Measurements from ENCODE around the gene TSSC4.

Gene TSSC4

DNA sequence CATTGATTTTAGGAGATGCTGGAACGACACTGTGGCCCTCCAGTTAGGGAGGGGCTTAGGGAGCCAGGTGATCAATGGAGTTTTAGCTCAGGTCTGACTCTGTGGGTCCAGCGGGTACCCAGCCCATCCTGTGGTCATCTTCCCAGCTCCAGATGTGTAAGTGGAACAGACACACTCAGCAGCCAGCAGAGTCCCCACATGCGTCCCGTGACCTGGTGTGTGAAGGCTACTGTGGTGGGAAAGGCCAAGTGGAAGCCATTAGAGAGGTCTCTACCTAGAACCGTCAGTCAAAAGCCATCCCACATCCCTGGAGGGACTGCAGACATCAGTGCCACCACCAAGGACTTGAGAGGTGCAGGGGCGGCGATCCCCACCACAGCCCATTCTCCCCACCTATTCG is 43.3 kb upstream of the TSSC4 start:
- TF ChIP-seq FOXP2 (optimal IDR thresholded peaks at IDR 0.05; ENCODE audit: borderline replicate concordance, extremely low read depth, extremely low read length, insufficient read depth): no peak
- no peak for TF ChIP-seq POLR2AphosphoS5 (IDR thresholded peaks at IDR 0.05; ENCODE audit: low read depth, low read length)
- no peak for TF ChIP-seq TAF1 (IDR thresholded peaks at IDR 0.05; ENCODE audit: borderline replicate concordance, insufficient read depth, low read length)
- TF ChIP-seq SIN3A (IDR thresholded peaks at IDR 0.05; ENCODE audit: borderline replicate concordance, insufficient read depth, low read length): no peak
- TF ChIP-seq, protein P1, sequence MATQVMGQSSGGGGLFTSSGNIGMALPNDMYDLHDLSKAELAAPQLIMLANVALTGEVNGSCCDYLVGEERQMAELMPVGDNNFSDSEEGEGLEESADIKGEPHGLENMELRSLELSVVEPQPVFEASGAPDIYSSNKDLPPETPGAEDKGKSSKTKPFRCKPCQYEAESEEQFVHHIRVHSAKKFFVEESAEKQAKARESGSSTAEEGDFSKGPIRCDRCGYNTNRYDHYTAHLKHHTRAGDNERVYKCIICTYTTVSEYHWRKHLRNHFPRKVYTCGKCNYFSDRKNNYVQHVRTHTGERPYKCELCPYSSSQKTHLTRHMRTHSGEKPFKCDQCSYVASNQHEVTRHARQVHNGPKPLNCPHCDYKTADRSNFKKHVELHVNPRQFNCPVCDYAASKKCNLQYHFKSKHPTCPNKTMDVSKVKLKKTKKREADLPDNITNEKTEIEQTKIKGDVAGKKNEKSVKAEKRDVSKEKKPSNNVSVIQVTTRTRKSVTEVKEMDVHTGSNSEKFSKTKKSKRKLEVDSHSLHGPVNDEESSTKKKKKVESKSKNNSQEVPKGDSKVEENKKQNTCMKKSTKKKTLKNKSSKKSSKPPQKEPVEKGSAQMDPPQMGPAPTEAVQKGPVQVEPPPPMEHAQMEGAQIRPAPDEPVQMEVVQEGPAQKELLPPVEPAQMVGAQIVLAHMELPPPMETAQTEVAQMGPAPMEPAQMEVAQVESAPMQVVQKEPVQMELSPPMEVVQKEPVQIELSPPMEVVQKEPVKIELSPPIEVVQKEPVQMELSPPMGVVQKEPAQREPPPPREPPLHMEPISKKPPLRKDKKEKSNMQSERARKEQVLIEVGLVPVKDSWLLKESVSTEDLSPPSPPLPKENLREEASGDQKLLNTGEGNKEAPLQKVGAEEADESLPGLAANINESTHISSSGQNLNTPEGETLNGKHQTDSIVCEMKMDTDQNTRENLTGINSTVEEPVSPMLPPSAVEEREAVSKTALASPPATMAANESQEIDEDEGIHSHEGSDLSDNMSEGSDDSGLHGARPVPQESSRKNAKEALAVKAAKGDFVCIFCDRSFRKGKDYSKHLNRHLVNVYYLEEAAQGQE (IDR thresholded peaks at IDR 0.05; ENCODE audit: insufficient read depth in 1 of 2, low read depth in 2 of 2, low read length in 2 of 2): no peak

DNA sequence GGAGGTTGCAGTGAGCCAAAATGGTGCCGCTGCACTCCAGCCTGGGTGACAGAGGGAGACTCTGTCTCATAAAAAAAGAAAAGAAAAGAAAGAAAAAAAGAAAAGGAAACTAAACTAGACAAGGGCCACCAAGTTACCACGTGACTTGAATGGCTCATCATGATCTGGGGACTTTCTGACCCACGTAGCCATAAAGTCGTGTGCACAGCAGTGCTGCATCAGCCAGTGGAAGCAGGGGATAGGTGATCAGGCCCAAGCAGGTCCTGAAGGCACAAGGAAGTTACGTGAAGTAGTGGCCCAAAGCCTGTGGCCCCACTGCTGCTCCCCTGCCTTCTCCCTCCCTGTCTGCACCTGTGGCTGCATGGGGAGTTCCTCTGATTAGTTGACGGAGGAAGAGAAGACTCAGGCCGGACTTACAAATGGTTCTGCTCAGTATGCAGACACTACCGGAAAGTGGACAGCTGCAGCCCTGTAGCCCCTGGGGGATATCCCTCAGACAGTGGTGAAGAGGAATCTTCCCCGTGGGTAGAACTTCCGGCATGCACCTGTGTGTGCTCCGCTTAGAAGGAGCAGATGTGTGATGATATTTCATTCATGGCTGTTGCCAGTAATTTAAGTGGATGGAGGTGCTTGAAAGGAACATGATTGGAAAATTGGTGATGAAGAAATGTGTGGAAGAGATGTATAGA is 41.7 kb upstream of the TSSC4 start:
- TF ChIP-seq, protein P1 (IDR thresholded peaks at IDR 0.05; ENCODE audit: insufficient read depth in 1 of 2, low read depth in 2 of 2, low read length in 2 of 2): no peak
- TF ChIP-seq FOXP2 (optimal IDR thresholded peaks at IDR 0.05; ENCODE audit: borderline replicate concordance, extremely low read depth, extremely low read length, insufficient read depth): no peak
- no peak for TF ChIP-seq SIN3A (IDR thresholded peaks at IDR 0.05; ENCODE audit: borderline replicate concordance, insufficient read depth, low read length)
- TF ChIP-seq POLR2AphosphoS5 (IDR thresholded peaks at IDR 0.05; ENCODE audit: low read depth, low read length): no peak
- no peak for TF ChIP-seq TAF1 (IDR thresholded peaks at IDR 0.05; ENCODE audit: borderline replicate concordance, insufficient read depth, low read length)

DNA sequence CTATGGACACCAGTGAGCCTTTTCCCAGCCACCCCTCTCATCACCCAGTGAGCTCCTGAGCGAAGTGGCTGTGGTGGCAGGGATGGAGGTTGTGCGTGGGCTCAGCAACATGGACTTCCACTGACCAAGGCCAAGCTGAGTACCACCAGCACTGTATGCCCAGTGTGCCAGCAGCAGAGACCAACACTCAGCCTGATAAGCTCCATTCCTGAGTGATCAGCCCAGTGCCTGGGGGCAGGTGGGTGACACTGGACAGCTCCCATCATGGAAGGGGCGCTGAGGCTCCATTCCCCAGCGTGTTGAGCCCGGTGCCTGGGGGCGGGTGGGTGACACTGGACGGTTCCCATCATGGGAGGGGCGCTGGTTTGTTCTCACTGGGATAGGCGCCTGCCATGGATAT is 41.0 kb upstream of the TSSC4 start:
- TF ChIP-seq FOXP2 (optimal IDR thresholded peaks at IDR 0.05; ENCODE audit: borderline replicate concordance, extremely low read depth, extremely low read length, insufficient read depth) (no peak), TAF1 (IDR thresholded peaks at IDR 0.05; ENCODE audit: borderline replicate concordance, insufficient read depth, low read length) (no peak), SIN3A (IDR thresholded peaks at IDR 0.05; ENCODE audit: borderline replicate concordance, insufficient read depth, low read length) (no peak), POLR2AphosphoS5 (IDR thresholded peaks at IDR 0.05; ENCODE audit: low read depth, low read length) (no peak)
- TF ChIP-seq, protein P1 (IDR thresholded peaks at IDR 0.05; ENCODE audit: insufficient read depth in 1 of 2, low read depth in 2 of 2, low read length in 2 of 2): no peak

DNA sequence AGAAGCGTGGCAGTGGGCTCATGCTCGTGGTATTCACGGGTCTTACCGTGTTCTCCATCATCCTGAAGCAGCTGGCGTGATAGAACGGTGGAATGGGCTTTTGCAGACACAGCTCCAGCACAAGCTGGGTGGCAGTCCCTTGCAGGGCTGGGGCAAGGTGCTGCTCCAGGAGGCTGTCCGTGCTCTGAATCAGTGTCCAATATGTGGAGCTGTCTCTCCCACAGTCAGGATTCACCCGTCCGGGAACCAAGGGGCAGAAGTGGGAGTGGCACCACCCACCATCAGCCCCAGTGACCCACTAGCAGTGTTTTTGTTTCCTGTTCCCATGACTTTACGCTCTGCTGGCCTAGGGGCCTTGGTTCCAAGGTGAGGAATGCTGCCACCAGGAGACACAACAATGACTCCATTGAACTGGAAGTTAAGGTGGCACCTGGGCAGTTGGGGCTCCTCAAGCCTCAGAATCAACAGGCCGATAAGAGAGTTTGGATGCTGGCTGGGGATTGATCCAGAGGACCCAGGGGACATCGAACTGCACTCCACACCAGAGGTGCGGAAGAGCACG is 40.4 kb upstream of the TSSC4 start:
- no peak for TF ChIP-seq TAF1 (IDR thresholded peaks at IDR 0.05; ENCODE audit: borderline replicate concordance, insufficient read depth, low read length)

DNA sequence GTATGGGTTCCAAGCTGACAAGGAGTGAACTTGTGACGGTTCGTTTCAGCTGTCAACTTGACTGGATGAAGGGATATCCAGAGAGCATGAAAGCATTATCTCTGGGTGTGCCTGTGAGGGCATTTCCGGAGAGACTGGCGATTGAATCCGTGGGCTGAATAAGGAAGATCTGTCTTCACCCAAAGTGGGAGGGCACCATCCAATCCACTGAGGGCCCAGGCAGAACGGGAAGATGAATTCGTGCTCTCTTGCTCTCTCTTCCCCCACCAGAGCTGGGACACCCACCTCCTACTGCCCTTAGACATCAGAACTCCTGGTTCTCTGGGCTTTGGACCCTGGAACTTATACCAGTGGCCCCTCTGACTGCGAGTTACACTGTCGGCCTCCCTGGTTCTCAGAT is 39.0 kb upstream of the TSSC4 start:
- no peak for TF ChIP-seq FOXP2 (optimal IDR thresholded peaks at IDR 0.05; ENCODE audit: borderline replicate concordance, extremely low read depth, extremely low read length, insufficient read depth)
- no peak for TF ChIP-seq POLR2AphosphoS5 (IDR thresholded peaks at IDR 0.05; ENCODE audit: low read depth, low read length)
- no peak for TF ChIP-seq SIN3A (IDR thresholded peaks at IDR 0.05; ENCODE audit: borderline replicate concordance, insufficient read depth, low read length)
- TF ChIP-seq, protein P1 (IDR thresholded peaks at IDR 0.05; ENCODE audit: insufficient read depth in 1 of 2, low read depth in 2 of 2, low read length in 2 of 2): no peak
- no peak for TF ChIP-seq TAF1 (IDR thresholded peaks at IDR 0.05; ENCODE audit: borderline replicate concordance, insufficient read depth, low read length)
